Occipital lobe (tissue), 2 donors: Measurements from ENCODE around the gene PAX8. TPM values are rescaled to one million over a fixed set of nuclear protein-coding genes. Genes with fewer than 3 reads are reported as not detected.

ENCODE experiments used
- DNase-seq: peaks from one replicate; lab custom pipeline; 2025; lab: John Stamatoyannopoulos, UW
- total RNA-seq: library from RNA; depleted of rRNA; stranded (reverse); fragments of >200 nt; gene quantifications from one replicate; pipeline ENCODE4 v1.2.3, GENCODE V29; 2014

Gene PAX8
- total RNA-seq, 1 donor from 2014 or later: not detected

DNA sequence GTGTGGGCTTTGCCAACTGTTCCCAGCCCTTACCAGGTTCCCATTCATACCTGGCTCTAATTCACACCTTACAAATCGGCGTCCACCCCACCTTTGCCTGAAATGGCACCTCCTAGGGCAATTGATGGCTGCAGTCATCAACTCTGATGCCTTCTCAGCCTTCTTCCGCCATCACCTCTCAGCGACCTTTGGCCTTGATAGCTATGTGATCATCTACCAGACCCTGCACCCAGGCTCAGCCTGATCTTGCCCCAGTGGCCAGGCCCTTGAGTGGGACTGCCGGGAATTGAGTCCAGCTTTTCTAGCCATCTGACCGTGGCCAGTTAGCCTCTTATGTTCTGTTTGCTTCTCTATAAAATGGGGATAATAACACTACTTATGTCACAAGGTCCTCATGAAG, 72.5 kb downstream of the PAX8 start:
- DNase-seq: no peak

DNA sequence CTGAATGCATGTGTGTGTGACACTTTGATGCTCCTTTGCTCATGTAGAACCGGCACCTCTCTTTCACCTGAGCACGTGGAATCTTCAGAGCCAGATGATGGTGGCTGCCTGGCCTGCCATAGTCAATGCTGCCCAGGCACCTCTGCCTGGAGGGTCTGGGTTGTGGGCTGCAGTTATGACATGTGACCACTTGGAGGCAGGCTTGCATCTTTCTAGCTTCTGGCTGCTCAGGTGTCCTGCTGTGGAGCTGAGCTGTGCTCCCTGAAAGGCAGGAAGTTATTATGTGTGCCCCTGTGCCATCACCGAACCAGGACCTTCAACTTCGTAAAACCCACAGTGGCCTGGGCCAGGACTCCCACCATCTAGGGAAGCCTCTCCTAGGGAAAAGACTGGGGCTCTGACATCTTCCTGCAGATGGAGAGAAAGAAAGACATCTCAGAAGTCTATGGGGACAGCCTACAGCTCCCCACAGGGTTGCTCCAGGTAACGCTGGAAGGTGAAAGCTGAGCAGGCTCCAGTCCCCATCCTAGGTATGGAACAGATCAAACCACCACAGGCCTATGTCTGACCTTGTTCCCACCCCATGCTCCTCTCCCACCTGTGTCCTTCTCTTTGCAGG, 74.7 kb downstream of the PAX8 start:
- peak; percentile 15 for DNase-seq

DNA sequence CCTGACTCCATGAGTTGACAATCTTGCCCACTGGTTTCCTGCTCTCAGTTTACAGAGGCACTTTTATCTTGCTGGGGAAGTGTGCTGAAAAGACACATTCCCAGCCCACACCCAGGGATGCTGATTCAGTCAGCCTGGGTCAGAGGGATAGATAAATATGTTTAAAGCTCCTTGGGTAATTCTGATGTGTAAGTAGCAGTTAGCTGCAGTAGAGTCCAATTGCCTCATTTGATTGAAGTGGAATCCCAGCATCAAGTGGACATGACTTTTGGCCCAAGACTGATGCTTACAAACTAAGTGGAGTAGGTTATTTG, 75.5 kb downstream of the PAX8 start:
- no peak for DNase-seq

DNA sequence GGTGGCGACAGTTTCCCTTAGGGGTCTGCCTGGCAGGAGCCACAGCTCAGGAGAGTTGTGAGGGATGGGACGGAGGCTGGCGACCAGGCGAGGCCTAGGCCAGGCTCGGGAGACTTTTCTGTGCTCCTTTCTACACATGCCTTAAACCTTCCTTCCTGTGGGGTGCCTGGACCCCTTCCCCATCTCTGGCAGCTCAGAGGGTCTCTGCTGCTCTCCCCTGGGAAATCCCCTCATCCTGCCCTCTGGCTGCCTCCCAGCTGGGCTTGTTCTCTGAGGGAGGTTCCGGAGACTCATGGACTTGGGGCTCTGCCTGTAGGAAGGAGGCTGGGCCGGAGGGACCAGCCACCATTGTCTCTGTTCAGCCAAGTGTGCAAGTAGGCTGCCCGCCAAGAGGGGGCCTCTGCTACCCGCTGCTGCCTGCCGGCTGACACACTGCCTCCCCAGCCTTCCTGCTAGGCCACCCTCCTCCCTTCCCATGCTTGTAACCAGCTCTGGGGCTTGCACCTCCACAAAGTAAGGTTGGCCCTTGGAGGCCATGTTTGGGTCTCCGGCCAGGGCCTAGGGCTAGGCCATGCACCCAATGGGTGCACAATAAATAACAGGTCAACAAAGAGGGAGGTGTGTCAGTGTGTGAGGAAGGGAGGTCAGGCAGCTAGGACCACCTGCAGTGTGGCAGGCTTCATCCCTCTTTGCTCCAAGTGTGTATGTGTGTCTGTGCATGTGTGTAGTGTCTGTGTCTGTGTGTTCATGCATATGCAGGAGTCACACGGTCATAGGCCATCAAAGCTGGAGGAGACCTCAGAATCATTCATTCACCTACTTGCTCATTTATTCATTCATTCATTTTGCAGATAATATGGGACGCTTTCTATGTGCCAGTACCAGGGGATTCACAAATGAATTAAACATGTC, 76.2 kb downstream of the PAX8 start:
- peak; percentile 25 for DNase-seq

GRCh38 chr2:113201496-113202304, 77.0 kb downstream of the PAX8 start:
- no peak for DNase-seq

- DNase-seq: no peak
Observed at GRCh38 chr2:113200736-113201490, 77.8 kb downstream of the PAX8 start.

DNA sequence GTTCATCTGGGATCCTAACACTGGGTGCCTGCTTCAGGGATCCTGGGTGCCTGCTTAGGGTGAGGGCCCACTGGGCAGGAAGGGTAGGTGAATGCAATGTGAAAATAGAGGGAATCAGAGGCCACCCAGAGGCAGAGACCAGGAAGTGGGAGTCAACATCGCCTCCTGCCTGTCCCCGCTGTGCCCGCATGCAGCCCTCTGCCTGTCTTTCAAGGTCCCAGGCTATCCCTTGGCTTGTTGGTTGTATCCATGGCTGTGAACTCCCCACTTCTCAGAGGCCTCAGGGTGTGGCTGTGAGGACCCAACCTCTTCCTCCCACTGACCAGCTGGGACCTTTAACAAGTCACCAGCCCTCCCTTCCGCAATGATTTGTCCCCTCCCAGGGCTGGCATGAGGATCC, 78.5 kb downstream of the PAX8 start:
- DNase-seq: no peak

- DNase-seq: peak; percentile 50
Observed at GRCh38 chr2:113198790-113199612, 79.7 kb downstream of the PAX8 start.

DNA sequence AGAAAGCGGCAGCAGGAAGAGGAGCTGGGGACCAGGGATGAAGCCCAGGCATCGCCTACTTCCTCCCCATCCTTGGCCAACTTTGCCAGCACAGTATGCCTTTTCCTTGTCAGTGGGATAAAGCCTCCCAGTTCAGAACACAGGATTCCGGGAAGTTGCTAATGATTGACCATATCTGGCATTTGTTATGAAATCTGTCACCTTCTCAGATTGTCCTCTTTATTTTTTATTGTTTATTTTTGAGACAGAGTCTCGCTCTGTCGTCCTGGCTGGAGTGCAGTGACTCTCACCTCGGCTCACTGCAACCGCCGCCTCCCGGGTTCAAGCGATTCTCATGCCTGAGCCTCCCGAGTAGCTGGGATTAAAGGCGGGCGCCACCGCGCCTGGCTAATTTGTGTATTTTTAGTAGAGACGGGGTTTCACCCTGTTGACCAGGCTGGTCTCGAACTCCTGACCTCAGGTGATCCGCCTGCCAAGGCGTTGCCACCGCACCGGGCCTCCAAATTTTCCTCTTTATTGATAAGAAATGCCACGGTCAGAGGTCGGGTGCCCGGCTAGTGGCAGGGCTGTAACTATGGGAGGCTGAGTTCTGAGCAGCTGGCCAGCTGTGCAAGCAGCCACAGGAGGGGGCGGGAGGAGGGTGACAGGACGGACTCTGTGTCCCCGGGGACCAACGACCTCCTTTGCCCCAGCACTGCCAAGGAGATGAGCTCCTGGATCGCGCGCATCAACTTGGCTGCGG, 80.5 kb downstream of the PAX8 start:
- DNase-seq: no peak

DNA sequence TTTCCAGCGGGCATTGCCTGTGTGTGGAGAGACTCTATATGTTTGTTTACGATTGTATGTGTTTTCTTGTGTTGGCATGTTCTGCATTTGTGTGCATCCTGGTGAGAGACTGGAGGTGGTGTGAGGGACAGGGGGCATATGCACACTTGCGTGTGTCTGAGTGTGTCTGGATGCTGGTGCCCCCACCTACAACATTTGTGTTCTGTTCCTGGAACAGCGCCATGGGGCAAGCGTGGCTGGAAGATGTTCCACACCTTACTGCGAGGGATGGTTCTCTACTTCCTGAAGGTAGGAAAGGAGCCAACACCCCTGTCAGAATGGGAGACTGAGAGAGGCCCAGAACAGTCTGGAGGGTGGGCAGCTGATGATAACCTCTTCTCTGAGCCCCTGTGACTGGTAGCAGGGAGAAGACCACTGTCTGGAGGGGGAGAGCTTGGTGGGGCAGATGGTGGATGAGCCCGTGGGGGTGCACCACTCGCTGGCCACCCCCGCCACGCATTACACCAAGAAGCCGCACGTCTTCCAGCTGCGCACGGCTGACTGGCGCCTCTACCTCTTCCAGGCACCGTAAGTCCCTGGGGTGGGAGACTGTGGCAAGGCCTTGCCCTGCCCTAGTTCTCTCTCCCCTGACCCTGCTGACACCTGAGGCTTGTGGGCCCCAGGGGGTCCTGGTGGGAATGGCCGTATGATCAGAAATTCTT, 81.2 kb downstream of the PAX8 start:
- DNase-seq: no peak

DNA sequence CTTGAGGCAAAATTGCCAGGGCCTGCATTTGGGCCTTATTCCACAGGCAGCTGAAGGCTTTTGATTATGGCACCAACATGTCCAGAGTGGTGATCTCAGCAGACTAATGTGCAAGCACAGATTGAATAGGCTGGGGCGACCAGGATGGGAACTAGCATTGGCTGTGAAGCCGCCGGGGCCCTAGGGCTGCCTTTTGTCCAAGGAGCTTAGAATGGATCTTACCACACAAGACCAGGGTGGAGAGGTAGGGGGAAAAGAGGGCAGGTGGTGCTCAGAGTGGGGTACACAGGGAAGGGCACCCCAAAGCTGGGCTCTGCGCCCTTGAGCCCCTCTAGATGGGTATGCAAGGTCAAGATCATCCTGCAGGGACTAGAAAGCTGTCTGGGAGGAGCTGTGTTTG, 81.9 kb downstream of the PAX8 start:
- no peak for DNase-seq

GRCh38 chr2:113195923-113196501, 82.7 kb downstream of the PAX8 start:
- no peak for DNase-seq

DNA sequence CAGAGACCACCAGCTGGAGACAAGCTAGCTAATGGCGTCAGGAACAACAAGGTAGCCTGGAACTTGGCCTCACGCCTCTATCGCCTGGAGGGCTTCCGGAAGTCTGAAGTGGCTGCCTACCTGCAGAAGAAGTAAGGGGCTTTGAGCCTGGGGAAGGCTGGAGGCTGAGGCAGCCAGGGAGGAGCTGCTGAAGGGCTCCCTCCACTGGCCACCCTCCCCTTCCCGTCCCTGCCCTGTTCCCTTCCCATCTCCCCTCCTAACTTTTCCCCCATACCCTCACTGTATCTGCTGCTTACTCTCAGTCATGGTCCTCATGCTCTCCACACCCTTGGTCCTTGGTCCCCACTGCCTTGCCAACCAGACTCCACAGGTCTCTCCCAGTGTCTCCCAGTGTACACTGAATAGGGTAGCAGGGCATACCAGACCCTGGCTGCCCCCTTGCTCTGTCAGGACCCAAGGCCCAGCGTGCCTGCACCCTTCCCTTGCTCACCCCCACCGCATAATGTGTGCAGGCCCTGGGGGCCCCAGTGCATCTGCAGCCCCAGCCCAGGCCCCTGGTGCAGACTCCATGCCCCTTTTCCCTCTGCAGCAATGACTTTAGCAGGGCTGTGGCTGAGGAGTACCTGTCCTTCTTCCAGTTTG, 86.1 kb downstream of the PAX8 start:
- no peak for DNase-seq

DNA sequence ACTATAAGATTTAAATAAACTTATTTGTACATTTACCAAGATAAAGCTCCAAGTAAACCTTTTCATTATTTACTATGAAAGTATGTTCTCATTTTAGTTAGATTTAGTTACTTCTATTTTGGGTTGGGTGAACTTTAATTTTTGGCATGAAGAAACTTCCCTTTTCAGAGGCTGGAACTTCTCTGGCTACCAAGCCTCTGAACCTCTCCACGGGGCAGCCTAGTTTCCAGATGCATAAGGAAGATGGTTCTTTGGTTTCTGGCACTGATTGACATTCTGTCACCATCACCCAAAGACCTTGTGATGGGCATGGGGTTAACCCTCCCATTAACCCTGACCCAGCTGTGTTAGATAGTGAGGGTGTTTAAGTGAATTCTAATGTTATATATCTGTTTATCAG, 87.8 kb downstream of the PAX8 start:
- no peak for DNase-seq

DNA sequence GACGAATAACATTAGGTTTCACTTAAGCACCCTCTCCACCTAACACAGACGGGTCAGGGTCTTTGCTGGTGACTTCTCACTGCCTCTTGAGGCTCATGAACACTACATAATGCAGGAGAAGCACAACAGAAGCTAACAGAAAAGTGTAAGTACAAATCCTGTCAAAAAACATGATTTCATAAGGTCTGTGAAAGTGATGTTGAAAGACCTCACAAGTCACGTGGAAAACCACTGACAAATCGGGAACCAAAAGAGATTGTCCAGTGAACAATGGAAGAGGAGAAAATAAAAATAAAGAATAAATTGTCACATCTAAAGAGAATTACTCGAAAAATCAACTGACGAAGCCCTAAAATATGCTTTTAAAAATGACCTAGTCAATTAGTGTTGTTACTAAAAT, 91.0 kb downstream of the PAX8 start:
- no peak for DNase-seq

- DNase-seq: no peak
Observed at GRCh38 chr2:113186433-113186796, 92.3 kb downstream of the PAX8 start.

- DNase-seq: no peak
Observed at GRCh38 chr2:113185664-113186432, 92.9 kb downstream of the PAX8 start.
